HG03558 (cell line): ENCODE data around the gene CYS1.
"Not testable (repeated sequence)": the region's sequence is repeated elsewhere in the genome, so short reads cannot be mapped to it uniquely, and the experiment has no call there.

Source experiments
- ATAC-seq: cut with Tn5 transposase; IDR thresholded peaks from one replicate; pipeline ENCODE4 v1.9.1; 2021; ENCODE audit warnings: moderate number of reproducible peaks; ENCODE audit not compliant: unreplicated experiment; ENCODE audit errors: extremely low read depth

Gene CYS1

GRCh38 chr2:10095175-10095574 lies 15.0 kb upstream of the CYS1 start:
- ATAC-seq, result no peak

GRCh38 chr2:10094271-10094814 lies 14.1 kb upstream of the CYS1 start:
- no peak for ATAC-seq

GRCh38 chr2:10091889-10092244 lies 11.7 kb upstream of the CYS1 start:
- ATAC-seq, result not testable (repeated sequence)

GRCh38 chr2:10091182-10091888 lies 11.1 kb upstream of the CYS1 start:
- no peak for ATAC-seq

DNA sequence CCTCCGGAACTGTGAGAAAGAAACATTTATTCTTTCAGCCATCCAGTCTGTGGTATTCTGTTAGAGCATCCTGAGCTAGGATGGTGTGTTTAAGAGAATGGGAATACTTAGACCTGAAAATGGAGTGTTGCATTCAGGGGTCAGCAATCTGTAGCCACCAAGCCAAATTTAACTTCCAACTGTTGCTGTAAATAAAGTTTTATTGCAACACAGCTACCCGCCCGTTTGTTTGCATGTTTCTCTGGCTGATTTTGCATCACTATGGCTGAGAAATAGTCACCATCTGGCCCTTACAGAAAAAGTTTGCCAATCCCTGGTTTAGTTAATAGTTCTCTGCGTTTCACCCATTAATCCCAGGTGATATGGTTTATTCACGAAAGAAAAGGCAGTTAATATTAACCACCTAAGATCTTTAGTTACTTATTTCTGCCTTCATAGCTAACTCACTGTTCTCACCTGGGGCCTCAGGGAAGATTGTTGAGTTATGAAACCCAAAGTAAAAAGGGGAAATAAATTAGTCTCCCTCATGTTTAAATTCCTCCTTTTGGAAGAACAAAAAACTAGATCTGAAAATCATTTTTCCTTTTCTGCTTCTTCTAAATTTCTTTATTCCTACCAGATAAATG lies 9.5 kb upstream of the CYS1 start:
- no peak for ATAC-seq

- no peak for ATAC-seq
Observed at GRCh38 chr2:10087360-10087759, 7.1 kb upstream of the CYS1 start.

DNA sequence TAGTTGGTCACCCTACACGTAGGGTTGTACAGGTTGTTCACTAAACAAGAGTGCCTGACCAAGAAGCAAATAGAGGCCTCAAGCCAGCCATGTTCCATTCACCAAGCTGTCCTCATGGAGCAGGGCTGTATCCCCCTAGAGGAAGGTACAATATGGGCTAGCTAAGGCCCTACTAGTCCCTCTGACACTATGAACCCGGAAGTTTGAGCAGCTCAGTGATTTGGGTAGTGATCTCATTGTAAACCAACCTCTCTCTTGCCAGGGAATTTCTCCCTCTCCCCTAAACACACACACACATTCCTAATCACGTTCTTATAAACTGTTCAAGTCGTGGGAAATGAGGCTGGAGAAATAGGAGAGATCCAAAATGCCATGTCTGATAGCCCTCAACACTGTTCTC lies 6.7 kb upstream of the CYS1 start:
- no peak for ATAC-seq

- ATAC-seq, result no peak
Observed at GRCh38 chr2:10085668-10086059, 5.5 kb upstream of the CYS1 start.

DNA sequence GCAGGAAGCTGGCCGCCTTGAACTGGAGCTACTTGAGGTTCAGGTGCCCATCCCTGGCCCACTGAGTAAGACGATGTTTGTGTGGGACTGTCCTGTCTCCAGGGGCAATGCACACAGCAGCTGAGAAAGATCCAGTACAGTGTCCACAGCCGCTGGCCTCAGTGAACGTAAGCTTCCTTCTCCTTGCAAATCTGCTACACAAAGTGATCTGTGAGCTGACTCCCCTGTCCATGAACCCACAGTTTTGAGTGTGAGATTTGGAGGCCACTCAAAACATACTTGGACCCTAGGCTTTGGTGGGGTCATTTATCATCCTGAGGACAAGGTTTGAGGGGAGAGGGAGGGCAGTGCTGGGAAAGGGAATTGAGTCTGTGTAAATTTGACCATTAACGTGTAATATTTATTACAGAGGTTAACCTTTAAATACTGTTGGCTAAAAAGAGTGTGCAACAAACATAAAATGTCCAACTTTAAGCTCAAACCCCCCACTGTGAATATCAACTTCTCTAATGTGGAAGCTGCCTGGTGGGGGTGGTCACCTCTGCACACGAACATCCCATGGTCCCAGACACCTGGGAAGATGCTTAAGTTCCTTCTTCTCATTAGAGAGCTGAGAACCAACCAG lies 4.9 kb upstream of the CYS1 start:
- ATAC-seq, result no peak

- ATAC-seq, result no peak
Observed at GRCh38 chr2:10084223-10084865, 4.1 kb upstream of the CYS1 start.

- ATAC-seq, result no peak
Observed at GRCh38 chr2:10083692-10084211, 3.5 kb upstream of the CYS1 start.

DNA sequence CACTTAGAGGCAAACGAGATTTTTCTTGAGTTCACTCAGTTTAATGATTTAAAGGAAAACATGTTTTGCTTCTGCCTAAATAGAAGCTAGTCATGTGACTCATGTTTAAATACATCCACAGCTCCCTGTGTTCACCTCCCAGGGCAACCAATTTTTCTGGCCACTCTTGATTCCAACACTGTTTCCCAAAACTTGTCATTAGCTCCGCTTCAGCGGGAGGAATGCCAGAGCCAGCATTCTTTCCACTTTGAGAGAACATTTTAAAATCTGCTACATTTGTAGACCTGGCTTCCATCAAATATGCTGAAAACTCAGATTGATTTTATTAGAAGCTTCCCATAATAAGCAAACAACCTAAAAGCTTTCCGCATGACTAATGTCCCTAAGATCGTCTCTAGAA lies 2.8 kb upstream of the CYS1 start:
- no peak for ATAC-seq

DNA sequence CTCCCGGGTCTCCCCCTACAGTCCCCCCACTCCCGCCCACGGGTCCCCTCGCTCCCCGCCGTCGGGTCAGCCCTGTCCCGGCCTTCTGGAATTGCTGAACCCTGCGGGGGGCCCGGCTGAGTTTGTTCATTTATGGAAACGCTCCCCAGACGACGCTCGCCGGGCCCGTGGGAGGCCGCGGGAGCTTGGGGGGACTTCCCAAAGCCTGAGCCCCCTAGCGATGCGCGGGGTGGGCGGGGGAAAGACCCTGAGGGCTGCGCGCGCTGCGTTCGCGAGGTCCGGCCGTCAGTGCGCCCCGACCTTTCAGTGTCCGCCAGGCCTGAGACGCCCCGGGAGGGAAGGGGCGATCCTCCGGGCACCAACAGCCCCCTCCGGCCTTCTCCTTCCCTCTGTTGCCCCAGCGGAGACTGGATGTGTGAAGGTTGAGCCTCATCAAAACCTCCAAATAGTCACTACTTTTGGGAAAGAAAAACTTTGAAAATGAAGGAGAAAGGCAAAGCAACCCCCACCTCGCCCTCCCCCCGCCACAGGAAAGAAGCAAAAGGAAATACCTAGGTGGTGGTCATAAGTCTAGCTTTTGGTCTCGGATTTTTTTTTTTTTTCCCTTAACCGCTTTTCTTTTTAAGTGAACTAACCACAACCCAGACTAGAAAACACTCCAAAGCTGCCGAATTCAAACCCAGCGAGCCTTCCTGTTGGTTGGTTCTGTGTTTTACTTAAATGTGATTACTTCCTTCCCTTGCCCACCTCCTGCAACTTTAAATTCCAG lies 509 bp upstream of the CYS1 start:
- ATAC-seq, result no peak

GRCh38 chr2:10079266-10079869 lies 843 bp downstream of the CYS1 start:
- ATAC-seq, result no peak

- ATAC-seq, result no peak
Observed at GRCh38 chr2:10078704-10079265, 1.4 kb downstream of the CYS1 start.

GRCh38 chr2:10078001-10078400 lies 2.2 kb downstream of the CYS1 start:
- ATAC-seq, result no peak

- no peak for ATAC-seq
Observed at GRCh38 chr2:10076988-10077527, 3.2 kb downstream of the CYS1 start.

GRCh38 chr2:10076511-10076910 lies 3.7 kb downstream of the CYS1 start:
- no peak for ATAC-seq

GRCh38 chr2:10075571-10076209 lies 4.5 kb downstream of the CYS1 start:
- ATAC-seq, result no peak
